Erythroblast (primary cell): ENCODE data around the gene NOL4L.
"Not testable (repeated sequence)": the region's sequence is repeated elsewhere in the genome, so short reads cannot be mapped to it uniquely, and the experiment has no call there.

ENCODE experiments used
- DNase-seq, 2 experiments: peaks; one replicate each; lab custom pipeline; 2025; lab: John Stamatoyannopoulos, UW
- GATA1 ChIP-seq: IDR thresholded peaks from 2 replicates; pipeline ENCODE4 v1.6.1; 2011; ENCODE audit warnings: low read depth, mild to moderate bottlenecking, control low read depth, low read length, moderate library complexity
- POLR2A ChIP-seq: IDR thresholded peaks from 2 replicates; pipeline ENCODE4 v1.6.1; 2011; ENCODE audit warnings: mild to moderate bottlenecking, low read length

Gene NOL4L

DNA sequence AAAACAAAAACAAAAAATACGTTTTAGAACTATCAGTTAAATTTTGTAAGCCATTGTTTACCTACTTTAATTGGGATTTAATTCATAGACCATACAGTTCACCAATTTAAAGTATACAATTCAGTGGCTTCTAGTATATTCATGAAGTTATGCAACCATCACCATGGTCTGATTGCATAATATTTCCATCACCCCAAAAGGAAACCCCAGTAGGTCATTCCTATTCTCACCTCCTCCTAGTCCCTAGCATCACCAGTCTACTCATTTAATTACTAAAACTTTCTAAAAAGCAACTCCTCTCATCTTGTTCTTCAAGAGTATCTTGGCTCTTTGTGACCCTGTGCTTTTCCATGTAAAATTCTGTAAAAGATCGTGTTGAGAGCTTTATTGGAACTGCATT is 166.8 kb downstream of the NOL4L start:
- TF ChIP-seq POLR2A = no peak
- TF ChIP-seq GATA1 = no peak
- DNase-seq = no peak

DNA sequence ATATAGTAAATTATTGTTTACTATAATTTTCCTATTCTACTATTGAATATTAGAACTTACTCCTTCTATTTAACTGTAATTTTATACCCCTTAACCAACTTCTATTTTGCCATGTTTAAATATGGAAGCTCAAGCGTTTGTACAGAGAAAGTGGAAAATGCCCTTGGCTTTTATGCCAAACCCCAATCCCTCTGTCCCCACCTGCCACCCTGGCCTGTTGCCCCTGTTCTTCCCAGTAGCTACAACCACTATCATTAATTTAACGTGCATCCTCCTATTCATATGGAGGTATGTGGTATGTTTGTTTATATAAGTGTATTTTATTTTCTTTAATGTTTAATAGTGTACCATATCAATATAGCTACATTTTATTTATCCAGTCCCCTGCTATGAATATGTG is 168.9 kb downstream of the NOL4L start:
- DNase-seq = no peak
- TF ChIP-seq GATA1 (no peak), POLR2A (no peak)

DNA sequence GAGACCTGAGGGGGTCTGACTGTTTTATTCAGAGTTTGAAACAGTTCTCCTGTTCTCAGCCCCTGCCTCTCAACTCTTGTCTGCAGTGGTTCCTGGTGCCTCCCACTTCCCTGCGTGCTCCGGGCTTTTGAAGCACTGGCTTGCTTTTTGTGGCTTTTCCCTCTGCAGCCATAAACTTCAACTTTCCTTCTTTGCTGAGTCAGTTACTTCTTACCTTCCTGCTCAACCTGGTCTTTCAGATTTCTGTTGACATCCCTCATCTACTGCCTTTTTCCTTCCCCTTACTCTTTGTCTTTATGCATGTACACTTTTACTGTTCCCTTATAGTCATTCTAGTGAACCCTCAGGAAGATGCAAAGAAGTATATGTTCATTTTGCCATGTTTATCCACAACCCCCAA is 169.6 kb downstream of the NOL4L start:
- no peak for TF ChIP-seq GATA1
- TF ChIP-seq POLR2A = no peak
- no peak for DNase-seq

DNA sequence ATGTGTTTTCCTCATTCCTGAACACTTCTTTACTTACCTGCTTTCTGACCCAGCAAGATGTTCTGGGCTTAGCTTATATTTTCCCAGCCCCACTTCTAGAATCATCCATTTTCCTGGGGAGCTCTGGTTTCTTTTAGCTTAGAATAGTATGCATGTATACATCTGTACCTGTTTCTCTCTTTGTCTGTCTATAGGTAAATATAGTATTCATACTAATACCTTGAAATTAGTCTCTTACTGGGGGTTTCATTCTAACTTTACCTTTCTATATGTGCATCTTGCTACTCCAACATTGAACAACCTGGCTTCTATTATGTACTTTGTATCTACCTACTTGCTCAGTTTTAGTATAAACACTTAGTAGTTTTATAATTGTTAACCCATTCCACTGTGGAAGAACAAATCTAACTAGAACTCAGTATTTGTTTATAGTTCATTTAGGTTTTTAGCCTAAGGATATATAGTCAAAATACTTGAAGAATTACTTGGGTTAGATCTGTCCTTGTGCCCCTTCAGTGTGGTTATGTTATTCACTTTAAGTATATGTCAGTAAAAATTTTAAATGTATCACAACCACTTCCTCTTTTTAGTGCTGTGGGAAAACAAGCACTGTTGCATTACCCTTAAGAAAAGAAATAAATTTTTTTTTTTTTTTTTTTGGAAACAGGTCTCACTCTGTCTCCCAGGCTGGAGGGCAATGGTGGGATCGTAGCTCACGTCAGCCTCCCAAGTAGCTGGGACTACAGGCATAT is 173.0 kb downstream of the NOL4L start:
- DNase-seq = no peak
- TF ChIP-seq GATA1 (no peak), POLR2A (no peak)

DNA sequence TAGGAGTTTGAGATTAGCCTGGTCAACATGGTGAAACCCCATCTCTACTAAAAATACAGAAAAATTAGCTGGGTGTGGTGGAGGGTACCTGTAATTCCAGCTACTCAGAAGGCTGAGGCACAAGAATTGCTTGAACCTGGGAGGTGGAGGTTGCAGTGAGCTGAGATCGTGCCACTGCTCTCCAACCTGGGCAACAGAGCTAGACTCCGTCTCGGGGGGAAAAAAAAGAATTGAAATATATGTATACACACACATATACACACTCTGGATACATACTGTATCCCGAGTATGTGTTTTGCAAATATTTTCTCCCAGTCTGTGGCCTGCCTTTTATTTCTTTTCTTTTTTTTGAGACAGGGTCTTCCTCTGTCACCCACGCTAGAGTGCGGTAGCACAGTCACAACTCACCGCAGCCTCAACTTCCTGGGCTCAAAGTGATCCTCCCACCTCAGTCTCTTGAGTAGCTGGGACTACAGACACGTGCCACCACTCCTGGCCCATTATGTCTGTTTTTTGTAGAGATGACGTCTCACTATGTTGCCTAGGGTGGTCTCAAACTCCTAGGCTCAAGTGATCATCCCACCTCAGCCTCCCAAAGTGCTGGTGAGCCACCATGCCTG is 177.9 kb downstream of the NOL4L start:
- DNase-seq = not testable (repeated sequence)

DNA sequence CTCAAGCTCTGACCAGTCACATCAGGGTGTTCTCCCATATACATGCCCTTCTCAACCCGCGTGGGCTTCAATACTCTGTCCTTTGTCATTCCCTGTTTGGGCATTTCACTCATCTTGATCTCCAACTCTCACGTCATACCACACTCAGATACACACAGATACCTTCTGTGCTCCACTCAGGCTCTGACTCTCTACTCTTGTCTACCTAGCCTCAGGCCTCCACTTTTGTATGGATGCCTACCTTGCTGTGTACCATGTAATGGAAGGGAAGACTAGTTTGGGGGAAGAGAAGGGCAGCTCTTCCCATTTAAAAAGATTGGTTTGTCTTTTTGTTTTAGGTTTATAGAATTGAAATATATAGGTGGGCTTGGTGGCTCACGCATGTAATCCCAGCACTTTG is 178.4 kb downstream of the NOL4L start:
- DNase-seq = no peak
- TF ChIP-seq GATA1 (no peak), POLR2A (no peak)

DNA sequence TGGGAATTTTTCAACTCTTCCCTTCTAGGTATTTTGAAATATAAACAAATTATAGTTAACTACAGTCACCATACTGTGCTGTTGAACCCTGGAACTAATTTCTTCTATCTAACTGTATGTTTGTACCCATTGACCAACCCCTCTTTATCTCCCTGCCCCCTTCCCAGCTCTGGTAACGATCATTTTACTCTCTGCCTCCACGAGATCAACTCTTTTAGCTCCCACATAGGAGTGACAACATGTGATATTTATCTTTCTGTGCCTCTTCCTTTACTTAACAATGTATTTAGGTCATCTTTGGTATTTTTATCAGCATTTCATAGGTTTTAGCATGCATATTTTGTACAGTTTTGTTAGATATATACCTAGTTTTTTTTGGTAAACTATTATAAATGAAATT is 181.1 kb downstream of the NOL4L start:
- peak; percentile 73 to 85 for DNase-seq
- peak; percentile 37 for TF ChIP-seq POLR2A
- TF ChIP-seq GATA1 = no peak

DNA sequence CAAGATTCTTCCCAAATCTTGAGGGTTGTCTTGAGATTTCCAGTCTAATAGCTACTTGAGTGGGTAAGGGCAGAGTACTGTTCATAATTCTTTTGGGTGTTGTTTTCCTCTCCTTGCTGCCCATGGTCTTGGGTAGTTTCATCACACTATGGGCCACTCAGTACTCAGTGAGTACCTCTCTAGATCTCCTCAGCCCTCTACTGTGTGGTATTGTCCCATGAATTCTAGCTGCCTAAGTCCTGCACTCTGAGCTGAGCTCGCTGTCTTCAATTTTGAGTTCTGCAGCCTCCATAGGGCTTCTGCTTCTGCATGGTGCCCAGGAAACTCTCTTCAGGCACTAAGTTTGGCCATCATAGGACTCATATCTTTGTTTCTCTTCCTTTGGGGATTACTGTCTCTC is 184.7 kb downstream of the NOL4L start:
- no peak for TF ChIP-seq POLR2A
- no peak for TF ChIP-seq GATA1
- no peak for DNase-seq

DNA sequence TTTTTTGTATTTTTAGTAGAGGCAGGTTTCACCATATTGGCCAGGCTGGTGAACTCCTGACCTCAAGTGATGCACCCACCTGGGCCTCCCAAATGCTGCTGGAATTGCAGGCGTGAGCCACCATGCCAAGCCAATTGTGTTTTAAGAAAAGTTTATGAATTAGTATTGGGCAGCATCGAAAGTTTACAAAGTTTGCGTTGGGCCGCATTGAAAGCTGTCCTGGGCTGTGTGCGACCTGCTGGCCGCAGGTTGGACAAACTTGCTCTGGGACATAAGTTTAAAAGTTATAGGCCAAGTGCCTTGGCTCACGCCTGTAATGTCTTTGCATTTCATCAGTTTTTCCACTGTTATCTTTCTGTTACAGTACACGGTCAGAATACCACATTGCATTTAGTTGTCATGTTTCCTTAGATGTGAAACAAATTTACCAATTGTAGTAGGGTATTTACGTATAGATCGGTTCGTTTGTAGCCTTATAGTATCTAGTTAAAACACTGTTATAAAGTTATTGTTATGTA is 187.5 kb downstream of the NOL4L start:
- TF ChIP-seq GATA1 (no peak), POLR2A (peak; percentile 56)
- peak; percentile 91 for DNase-seq

DNA sequence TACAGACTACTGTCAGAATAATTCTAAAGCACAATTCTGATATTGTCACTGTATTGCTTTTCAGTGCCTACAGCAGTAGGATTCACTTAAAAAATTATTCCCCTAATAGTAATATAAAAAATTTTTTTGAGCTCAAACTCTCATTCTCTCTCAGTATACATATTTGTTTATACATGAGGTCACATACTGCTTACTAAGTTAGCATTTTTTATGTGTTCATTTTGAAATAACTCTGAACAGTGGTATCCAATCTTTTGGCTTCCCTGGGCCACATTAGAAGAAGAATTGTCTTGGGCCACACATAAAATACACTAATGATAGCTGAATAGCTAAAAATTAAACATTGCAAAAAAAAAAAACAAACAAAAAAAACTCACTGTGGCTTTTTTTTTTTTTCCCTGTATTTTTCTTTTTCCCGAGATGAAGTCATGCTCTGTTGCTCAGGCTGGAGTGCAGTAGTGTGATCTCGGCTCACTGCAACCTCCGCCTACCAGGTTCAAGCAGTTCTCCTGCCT is 188.4 kb downstream of the NOL4L start:
- DNase-seq = peak in 1 of 2 experiments; percentile 36
- TF ChIP-seq POLR2A = no peak
- no peak for TF ChIP-seq GATA1

DNA sequence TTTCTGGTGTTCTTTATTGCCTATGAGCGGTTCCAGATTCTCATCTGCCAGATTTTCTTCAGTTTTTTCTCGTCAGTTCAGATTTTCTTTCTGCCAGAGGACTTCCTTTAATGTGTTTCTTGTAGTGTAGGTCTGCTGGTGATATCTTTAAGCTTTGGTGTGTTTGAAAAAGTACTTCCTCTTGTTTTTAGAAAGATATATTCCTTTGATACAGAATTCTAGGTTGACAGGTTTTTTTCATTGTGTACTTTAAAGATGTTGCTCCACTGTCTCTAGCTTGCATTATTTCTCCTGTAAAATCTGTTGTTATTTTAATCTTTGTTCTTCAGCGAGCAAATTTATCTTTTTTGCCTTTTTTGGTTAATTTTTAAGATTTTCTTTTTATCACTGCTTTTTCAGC is 190.1 kb downstream of the NOL4L start:
- no peak for TF ChIP-seq GATA1
- no peak for TF ChIP-seq POLR2A
- no peak for DNase-seq
